ENCODE results near the gene XKR8.

XKR8 gene

DNA sequence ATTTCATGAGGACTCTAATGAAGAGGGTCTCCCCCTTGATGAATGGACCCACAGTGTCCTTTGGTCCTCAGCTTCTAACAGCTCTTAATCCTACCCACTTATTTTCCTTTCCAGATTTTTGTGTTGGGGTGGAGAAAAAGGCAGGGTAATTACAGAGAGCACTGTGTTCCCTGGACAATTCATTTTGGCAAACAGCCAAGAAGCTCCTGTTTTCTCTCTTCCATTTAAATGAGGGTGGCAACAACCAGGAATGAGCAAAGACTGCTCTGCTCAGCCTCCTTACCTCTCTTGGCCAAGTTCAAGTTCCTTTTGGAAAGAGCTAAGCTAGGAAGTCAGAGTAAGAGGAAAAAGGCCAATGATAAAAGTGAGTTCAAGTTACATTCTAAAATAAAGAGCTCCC, 11.9 kb downstream of the XKR8 start:
- Mint-ChIP-seq H3K9me3 (no peaks in the 10 kb centered on the region), H3K27me3 (ENCODE audit: low read depth, poor library complexity) (peaks cover 3% of the 10 kb centered on the region), H3K36me3 (ENCODE audit: low read depth) (peaks cover 24% of the 10 kb centered on the region), H3K27ac (no peak overlapping the region), H3K4me3 (no peak overlapping the region), H3K4me1 (no peaks in the 10 kb centered on the region)
- DNase-seq, result no peak
- TF ChIP-seq CTCF (IDR thresholded peaks at IDR 0.05), result no peak

- TF ChIP-seq CTCF (IDR thresholded peaks at IDR 0.05), result no peak
- H3K36me3 Mint-ChIP-seq (ENCODE audit: low read depth), result peaks cover 26% of the 10 kb centered on the region
- H3K4me1 Mint-ChIP-seq, result no peaks in the 10 kb centered on the region
- no peaks in the 10 kb centered on the region for H3K9me3 Mint-ChIP-seq
- H3K27ac Mint-ChIP-seq, result no peak overlapping the region
- H3K4me3 Mint-ChIP-seq, result no peak overlapping the region
- DNase-seq, result no peak
- peaks cover 3% of the 10 kb centered on the region for H3K27me3 Mint-ChIP-seq (ENCODE audit: low read depth, poor library complexity)
These were observed 12.4 kb downstream of the XKR8 start for GRCh38 chr1:27972141-27972540.

- no peaks in the 10 kb centered on the region for H3K4me1 Mint-ChIP-seq
- H3K9me3 Mint-ChIP-seq, result no peaks in the 10 kb centered on the region
- H3K27me3 Mint-ChIP-seq (ENCODE audit: low read depth, poor library complexity), result peaks cover 3% of the 10 kb centered on the region
- H3K36me3 Mint-ChIP-seq (ENCODE audit: low read depth), result peaks cover 32% of the 10 kb centered on the region
- TF ChIP-seq CTCF (IDR thresholded peaks at IDR 0.05), result no peak
- H3K27ac Mint-ChIP-seq, result no peak overlapping the region
- no peak for DNase-seq
- no peak overlapping the region for H3K4me3 Mint-ChIP-seq
These were observed 14.1 kb downstream of the XKR8 start for GRCh38 chr1:27973771-27974416.

DNA sequence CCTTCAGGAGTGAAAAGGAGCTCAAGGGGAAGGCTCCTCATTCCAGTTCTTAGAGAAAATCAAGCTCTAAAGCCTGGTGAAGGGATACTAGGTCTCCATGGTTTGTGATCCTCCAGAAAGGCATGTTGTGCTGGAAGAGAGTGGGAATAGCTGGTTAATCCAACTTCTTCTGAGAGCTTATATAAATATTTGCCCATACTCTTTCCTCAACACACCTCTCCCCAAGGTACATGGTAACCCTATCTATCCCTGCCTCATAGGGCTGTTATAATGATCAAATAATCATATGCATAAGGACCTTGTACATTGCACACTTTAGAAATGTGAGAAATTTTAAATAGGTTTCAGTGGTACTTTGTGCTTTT, 14.6 kb downstream of the XKR8 start:
- Mint-ChIP-seq H3K4me3 (no peak overlapping the region), H3K27me3 (ENCODE audit: low read depth, poor library complexity) (no peaks in the 10 kb centered on the region), H3K27ac (no peak overlapping the region), H3K4me1 (no peaks in the 10 kb centered on the region), H3K9me3 (no peaks in the 10 kb centered on the region), H3K36me3 (ENCODE audit: low read depth) (peaks cover 30% of the 10 kb centered on the region)
- no peak for DNase-seq
- no peak for TF ChIP-seq CTCF (IDR thresholded peaks at IDR 0.05)

DNA sequence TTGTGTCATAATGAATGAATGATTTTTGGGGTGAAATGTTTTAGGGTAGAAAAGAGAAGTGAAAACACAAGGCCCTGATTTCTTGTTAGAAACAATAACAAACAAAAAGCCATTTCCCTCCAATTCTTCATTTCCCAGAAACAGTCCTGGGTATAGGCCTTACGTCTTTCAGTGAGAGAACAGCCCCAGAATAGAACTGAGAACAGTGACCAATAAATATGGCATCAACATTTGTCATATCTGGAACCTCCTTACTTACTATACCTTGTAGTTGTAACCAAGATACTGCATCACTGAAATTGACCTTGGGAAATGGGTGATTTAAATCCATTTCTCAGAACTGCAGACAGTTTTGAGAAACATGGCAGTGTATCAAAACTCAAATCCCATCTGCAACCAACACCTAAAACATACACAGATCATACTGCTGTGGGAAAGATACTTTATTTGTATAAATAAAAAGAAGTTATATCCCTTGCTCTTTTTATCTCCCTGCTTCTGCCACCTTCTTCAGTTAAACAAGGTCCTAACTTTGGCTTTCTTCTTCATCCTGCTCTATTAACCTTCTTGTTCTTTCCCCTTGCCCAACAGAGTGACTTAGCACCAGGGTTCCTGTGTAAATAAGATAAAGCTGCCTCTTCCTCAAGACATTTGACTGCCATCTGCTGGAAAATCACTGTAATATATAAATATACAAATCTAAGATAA, 19.5 kb downstream of the XKR8 start:
- Mint-ChIP-seq H3K27ac (no peak overlapping the region), H3K27me3 (ENCODE audit: low read depth, poor library complexity) (no peaks in the 10 kb centered on the region), H3K36me3 (ENCODE audit: low read depth) (peaks cover 18% of the 10 kb centered on the region), H3K4me1 (no peaks in the 10 kb centered on the region), H3K4me3 (no peak overlapping the region), H3K9me3 (no peaks in the 10 kb centered on the region)
- DNase-seq, result no peak
- no peak for TF ChIP-seq CTCF (IDR thresholded peaks at IDR 0.05)

- H3K27ac Mint-ChIP-seq, result no peak overlapping the region
- peaks cover 18% of the 10 kb centered on the region for H3K36me3 Mint-ChIP-seq (ENCODE audit: low read depth)
- H3K4me3 Mint-ChIP-seq, result no peak overlapping the region
- no peaks in the 10 kb centered on the region for H3K4me1 Mint-ChIP-seq
- no peaks in the 10 kb centered on the region for H3K27me3 Mint-ChIP-seq (ENCODE audit: low read depth, poor library complexity)
- no peaks in the 10 kb centered on the region for H3K9me3 Mint-ChIP-seq
- TF ChIP-seq CTCF (IDR thresholded peaks at IDR 0.05), result no peak
- DNase-seq, result no peak
These were observed 20.1 kb downstream of the XKR8 start for GRCh38 chr1:27979859-27980201.

Data from nephron progenitor cell (in vitro differentiated cells).